Liver (tissue), 9 donors: ENCODE results near the gene TBX2. TPM values are rescaled to one million over a fixed set of nuclear protein-coding genes. Genes with fewer than 3 reads are reported as not detected.

Experiments used
- DNase-seq: peaks from one replicate; pipeline ENCODE4 v3.0.0-alpha.2; 2017; ENCODE audit warnings: low spot score
- H3K27ac ChIP-seq, 2 donors: one replicate each; pipeline ENCODE4 v1.7.0; 2013; ENCODE audit warnings: inconsistent platforms in 2 of 2, low read length in 2 of 2, control low read depth in 1 of 2, low read depth in 1 of 2, mild to moderate bottlenecking in 1 of 2
- H3K27me3 ChIP-seq, 4 donors: one replicate each; pipeline versions ENCODE4 v1.6.1 to v1.7.0; 2013; ENCODE audit warnings: low read length in 3 of 4, inconsistent platforms in 1 of 4, mild to moderate bottlenecking in 1 of 4, moderate library complexity in 1 of 4; ENCODE audit not compliant: control insufficient read depth in 4 of 4, insufficient read depth in 4 of 4
- H3K36me3 ChIP-seq, 4 donors: one replicate each; pipeline versions ENCODE4 v1.6.1 to v1.7.0; 2013; ENCODE audit warnings: low read length in 3 of 4, mild to moderate bottlenecking in 3 of 4, low read depth in 1 of 4, moderate library complexity in 1 of 4; ENCODE audit not compliant: control insufficient read depth in 4 of 4, insufficient read depth in 3 of 4
- H3K4me1 ChIP-seq, 4 donors: one replicate each; pipeline versions ENCODE4 v1.6.1 to v1.7.0; 2013; ENCODE audit warnings: low read length in 3 of 4, mild to moderate bottlenecking in 3 of 4, moderate library complexity in 1 of 4; ENCODE audit not compliant: control insufficient read depth in 4 of 4, insufficient read depth in 4 of 4
- H3K4me3 ChIP-seq, 3 donors: one replicate each; pipeline versions ENCODE4 v1.6.1 to v1.7.0; 2013; ENCODE audit warnings: low read length in 3 of 3, control low read depth in 1 of 3, low read depth in 1 of 3, mild to moderate bottlenecking in 1 of 3
- H3K9ac ChIP-seq, 2 donors: one replicate each; pipeline ENCODE4 v1.7.0; 2013; ENCODE audit warnings: low read length in 2 of 2, mild to moderate bottlenecking in 2 of 2, moderate library complexity in 2 of 2, control low read depth in 1 of 2, low read depth in 1 of 2
- H3K9me3 ChIP-seq, 4 donors: one replicate each; pipeline versions ENCODE4 v1.6.1 to v1.7.0; 2013; ENCODE audit warnings: low read length in 3 of 4; ENCODE audit not compliant: control insufficient read depth in 4 of 4
- FOXA1 ChIP-seq: IDR thresholded peaks from 2 replicates; pipeline ENCODE4 v1.6.1; 2016; ENCODE audit warnings: antibody characterized with exemption
- FOXA2 ChIP-seq: IDR thresholded peaks from 2 replicates; pipeline ENCODE4 v1.6.1; 2016; ENCODE audit warnings: antibody characterized with exemption
- GABPA ChIP-seq, 2 donors: IDR thresholded peaks in 1 of 2; conservative IDR thresholded peaks in 1 of 2; 2 replicates each; pipeline ENCODE4 v1.6.1; 2016; ENCODE audit warnings: antibody characterized with exemption in 2 of 2, mild to moderate bottlenecking in 1 of 2, moderate library complexity in 1 of 2
- HNF4G ChIP-seq: IDR thresholded peaks from 2 replicates; pipeline ENCODE4 v1.6.1; 2016; ENCODE audit warnings: antibody characterized with exemption
- JUND ChIP-seq, 2 donors: IDR thresholded peaks; 2 replicates each; pipeline ENCODE4 v1.6.1; 2016; ENCODE audit warnings: antibody characterized with exemption in 2 of 2
- NR2F2 ChIP-seq: IDR thresholded peaks from 2 replicates; pipeline ENCODE4 v1.6.1; 2016; ENCODE audit warnings: antibody characterized with exemption
- RAD21 ChIP-seq, 2 donors: IDR thresholded peaks; 2 replicates each; pipeline ENCODE4 v1.6.1; 2016; ENCODE audit warnings: antibody characterized with exemption in 2 of 2, mild to moderate bottlenecking in 2 of 2
- SP1 ChIP-seq: IDR thresholded peaks from 2 replicates; pipeline ENCODE4 v1.6.1; 2018; ENCODE audit warnings: antibody characterized with exemption, mild to moderate bottlenecking
- WGBS: extraction: QIAGEN DNeasy Blood & Tissue Kit; methylation state at CpG from one replicate; pipeline ENCODE4 v1.1.7; 2013; 5-methylcytosine and 5-hydroxymethylcytosine counted together
- polyA plus RNA-seq, 2 donors: library from polyadenylated mRNA; stranded (reverse) in 1 of 2; unstranded in 1 of 2; fragments of 200-250 nt in 1 of 2; fragments of >200 nt in 1 of 2; fragmentation: Nextera tagmentation in 1 of 2; extraction: Ambion mirVana in 1 of 2; gene quantifications; one replicate each; pipeline versions ENCODE4 v1.2.1 to v1.2.3, GENCODE V29; 2013 to 2015
- total RNA-seq, 2 donors: library from RNA; depleted of rRNA; stranded (reverse); fragments of >200 nt; gene quantifications; one replicate each; pipeline ENCODE4 v1.2.3, GENCODE V29; 2014
- TF ChIP-seq, protein P1 (sequence below): IDR thresholded peaks from 2 replicates; pipeline ENCODE4 v1.6.1; 2016; ENCODE audit warnings: antibody characterized with exemption
- TF ChIP-seq, protein P2 (sequence below): IDR thresholded peaks from 2 replicates; pipeline ENCODE4 v1.6.1; 2016; ENCODE audit warnings: antibody characterized with exemption
- TF ChIP-seq, protein P3 (sequence below): IDR thresholded peaks from 2 replicates; pipeline ENCODE4 v1.6.1; 2016; ENCODE audit warnings: antibody characterized with exemption
- TF ChIP-seq, protein P4 (sequence below): fragments of 150-350 bp; IDR thresholded peaks from 2 replicates; pipeline ENCODE4 v1.5.1; 2017; ENCODE audit warnings: improper control_type of control experiment, low read depth, low read length; ENCODE audit not compliant: missing input control
- donor health status: healthy.
- donor health status: healthy.
- donor health status: healthy.
- donor health status: healthy.
- donor health status: healthy.

The TBX2 gene
- total and polyA plus RNA-seq, 4 donors: 0.85 to 3.1 (median 2.5) TPM

DNA sequence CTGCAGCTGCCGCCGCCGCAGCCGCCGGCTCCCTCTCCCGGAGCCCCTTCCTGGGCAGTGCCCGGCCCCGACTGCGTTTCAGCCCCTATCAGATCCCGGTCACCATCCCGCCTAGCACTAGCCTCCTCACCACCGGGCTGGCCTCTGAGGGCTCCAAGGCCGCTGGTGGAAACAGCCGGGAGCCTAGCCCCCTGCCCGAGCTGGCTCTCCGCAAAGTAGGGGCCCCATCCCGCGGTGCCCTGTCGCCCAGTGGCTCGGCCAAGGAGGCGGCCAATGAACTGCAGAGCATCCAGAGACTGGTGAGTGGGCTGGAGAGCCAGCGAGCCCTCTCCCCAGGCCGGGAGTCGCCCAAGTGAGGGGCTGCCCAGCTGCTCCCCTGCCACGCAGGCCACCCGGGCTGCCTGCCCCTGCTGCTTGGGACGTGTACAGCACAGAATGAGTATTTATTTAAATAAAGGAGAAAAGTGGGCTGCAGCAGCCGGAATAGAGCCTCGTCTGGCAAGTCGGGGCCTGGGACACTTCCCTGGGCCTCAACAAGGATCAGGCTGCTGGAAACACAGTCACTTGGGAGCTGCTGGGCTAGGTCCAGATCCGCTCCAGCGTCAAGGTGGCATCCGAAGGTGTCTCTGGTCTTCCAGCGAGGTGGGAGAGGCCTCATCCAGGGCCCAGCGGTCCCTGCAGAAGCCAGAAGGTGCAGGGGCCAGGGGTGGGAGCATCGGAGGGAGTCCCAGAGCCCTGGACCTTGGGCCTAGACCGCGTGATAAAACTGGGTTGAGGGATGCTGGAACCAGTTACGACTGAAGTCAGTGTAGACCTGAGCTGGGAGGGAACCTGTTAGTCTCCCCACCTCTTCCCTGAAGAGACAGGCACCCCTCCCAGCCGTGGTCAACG is 8.8 kb downstream of the TBX2 start (continued):
- TF ChIP-seq, protein P1, sequence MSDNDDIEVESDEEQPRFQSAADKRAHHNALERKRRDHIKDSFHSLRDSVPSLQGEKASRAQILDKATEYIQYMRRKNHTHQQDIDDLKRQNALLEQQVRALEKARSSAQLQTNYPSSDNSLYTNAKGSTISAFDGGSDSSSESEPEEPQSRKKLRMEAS: no peak
- TF ChIP-seq NR2F2 (no peak), JUND (IDR thresholded peaks at IDR 0.05) (no peak), FOXA2 (no peak), HNF4G (no peak)
- TF ChIP-seq, protein P2, sequence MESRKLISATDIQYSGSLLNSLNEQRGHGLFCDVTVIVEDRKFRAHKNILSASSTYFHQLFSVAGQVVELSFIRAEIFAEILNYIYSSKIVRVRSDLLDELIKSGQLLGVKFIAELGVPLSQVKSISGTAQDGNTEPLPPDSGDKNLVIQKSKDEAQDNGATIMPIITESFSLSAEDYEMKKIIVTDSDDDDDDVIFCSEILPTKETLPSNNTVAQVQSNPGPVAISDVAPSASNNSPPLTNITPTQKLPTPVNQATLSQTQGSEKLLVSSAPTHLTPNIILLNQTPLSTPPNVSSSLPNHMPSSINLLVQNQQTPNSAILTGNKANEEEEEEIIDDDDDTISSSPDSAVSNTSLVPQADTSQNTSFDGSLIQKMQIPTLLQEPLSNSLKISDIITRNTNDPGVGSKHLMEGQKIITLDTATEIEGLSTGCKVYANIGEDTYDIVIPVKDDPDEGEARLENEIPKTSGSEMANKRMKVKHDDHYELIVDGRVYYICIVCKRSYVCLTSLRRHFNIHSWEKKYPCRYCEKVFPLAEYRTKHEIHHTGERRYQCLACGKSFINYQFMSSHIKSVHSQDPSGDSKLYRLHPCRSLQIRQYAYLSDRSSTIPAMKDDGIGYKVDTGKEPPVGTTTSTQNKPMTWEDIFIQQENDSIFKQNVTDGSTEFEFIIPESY: no peak

DNA sequence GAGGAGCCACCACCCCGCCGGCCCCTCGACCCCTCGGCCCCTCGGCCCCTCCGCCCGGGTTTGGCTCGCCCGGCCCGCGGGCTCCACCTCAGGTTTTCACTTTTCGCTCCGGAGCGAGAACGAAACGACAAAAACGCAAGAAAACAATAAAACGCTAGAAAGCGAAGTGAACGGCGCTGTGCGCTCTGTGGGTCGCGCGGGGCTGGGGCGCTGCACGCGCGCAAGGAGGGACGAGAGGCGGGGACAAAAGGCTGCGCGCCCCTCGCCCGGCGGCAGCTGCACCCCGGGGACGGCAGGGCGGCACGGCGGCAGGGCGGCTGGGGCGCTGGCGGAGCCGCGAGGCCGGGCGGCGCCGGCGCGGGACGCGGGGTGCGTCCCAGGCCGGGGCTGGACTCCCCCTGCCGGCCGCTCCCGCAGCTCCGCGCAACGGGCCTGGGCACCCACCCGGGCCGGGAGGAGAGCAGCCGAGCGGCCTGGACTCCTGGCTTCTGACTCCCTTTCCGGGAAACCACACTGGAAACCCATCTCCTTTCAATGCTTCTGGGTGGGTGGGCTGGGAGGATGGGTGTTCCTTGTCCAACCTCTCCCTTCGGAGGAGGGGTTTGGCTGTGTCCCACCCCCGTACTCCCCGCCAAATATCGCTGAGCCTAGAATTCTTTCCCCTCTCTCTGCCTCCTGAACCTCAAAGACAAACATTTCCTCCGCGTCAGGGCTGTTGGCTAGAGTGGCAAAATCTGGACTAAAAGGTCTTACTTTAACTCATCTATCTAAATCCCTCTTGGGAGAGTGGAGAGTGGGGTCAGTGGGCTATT is 9.9 kb downstream of the TBX2 start:
- H3K27ac ChIP-seq: peak overlapping the region; percentile 23 to 69
- H3K4me3 ChIP-seq: peak overlapping the region in 2 of 3 donors; percentile 41 to 67
- no peaks in the 10 kb centered on the region for H3K36me3 ChIP-seq
- DNase-seq: no peak
- TF ChIP-seq, protein P2: no peak
- TF ChIP-seq RAD21 (IDR thresholded peaks at IDR 0.05) (peak in 1 of 2 donors; percentile 27), FOXA2 (no peak), GABPA (IDR thresholded peaks at IDR 0.05 in 1 of 2, conservative IDR thresholded peaks at IDR 0.05 in 1 of 2) (no peak), FOXA1 (no peak), SP1 (no peak)
- TF ChIP-seq, protein P1: no peak
- TF ChIP-seq, protein P3, sequence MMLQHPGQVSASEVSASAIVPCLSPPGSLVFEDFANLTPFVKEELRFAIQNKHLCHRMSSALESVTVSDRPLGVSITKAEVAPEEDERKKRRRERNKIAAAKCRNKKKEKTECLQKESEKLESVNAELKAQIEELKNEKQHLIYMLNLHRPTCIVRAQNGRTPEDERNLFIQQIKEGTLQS: no peak
- TF ChIP-seq, protein P4, sequence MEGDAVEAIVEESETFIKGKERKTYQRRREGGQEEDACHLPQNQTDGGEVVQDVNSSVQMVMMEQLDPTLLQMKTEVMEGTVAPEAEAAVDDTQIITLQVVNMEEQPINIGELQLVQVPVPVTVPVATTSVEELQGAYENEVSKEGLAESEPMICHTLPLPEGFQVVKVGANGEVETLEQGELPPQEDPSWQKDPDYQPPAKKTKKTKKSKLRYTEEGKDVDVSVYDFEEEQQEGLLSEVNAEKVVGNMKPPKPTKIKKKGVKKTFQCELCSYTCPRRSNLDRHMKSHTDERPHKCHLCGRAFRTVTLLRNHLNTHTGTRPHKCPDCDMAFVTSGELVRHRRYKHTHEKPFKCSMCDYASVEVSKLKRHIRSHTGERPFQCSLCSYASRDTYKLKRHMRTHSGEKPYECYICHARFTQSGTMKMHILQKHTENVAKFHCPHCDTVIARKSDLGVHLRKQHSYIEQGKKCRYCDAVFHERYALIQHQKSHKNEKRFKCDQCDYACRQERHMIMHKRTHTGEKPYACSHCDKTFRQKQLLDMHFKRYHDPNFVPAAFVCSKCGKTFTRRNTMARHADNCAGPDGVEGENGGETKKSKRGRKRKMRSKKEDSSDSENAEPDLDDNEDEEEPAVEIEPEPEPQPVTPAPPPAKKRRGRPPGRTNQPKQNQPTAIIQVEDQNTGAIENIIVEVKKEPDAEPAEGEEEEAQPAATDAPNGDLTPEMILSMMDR: peak; percentile 61
- 2% methylated on average over 73 of the region's 73 CpGs for WGBS
- H3K27me3 ChIP-seq: peaks cover 0 to 19% (median 6%) of the 10 kb centered on the region in 4 donors
- H3K9ac ChIP-seq: no peak overlapping the region
- H3K9me3 ChIP-seq: no peaks in the 10 kb centered on the region
- peaks cover 16 to 43% (median 31%) of the 10 kb centered on the region in 4 donors for H3K4me1 ChIP-seq
